Measurements from ENCODE around the gene NCOR1. TPM values are rescaled to one million over a fixed set of nuclear protein-coding genes. Genes with fewer than 3 reads are reported as not detected.

The NCOR1 gene
- total and polyA plus RNA-seq, 2 experiments from 2014 or later: 102 to 132 TPM

DNA sequence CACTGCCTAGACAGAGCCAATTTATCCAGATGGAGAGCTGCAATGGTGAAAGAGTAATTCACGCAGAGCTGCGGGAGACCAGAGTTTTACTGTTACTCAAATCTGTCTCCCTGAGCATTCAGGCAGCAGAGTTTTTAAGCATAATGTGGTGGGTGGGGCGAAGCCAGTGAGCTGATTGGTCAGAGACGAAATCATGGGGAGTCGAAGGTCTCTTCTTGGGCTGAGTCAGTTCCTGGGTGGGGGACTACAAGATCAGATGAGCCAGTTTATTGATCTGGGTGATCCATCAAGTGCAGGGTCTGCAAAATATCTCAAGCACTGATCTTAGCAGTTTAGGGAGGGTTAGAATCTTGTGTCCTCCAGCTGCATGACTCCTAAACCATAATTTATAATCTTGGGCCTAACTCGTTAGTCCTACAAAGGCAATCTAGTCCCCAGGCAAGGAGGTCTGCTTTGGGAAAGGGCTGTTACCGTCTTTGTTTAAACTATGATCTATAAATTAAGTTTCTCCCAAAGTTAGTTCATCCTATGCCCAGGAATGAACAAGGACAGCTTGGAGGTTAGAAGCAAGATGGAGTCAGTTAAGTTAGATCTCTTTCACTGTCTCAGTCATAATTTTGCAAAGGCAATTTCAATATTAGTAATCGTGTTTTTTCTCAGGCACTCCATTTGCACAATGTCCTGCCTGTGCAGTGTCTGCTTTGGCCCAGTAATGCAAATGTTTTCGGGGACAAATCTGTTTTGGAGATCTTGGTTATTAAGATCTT lies 28.6 kb upstream of the NCOR1 start:
- H3K27ac ChIP-seq (ENCODE audit: low read depth): peak overlapping the region; percentile 22

More for the DNA sequence above, 28.6 kb upstream of the NCOR1 start:
- Histone ChIP-seq H3K36me3 (ENCODE audit: insufficient read depth) (no peaks in the 10 kb centered on the region), H3K9me2 (ENCODE audit: insufficient read depth) (no peaks in the 10 kb centered on the region), H3K27me3 (ENCODE audit: insufficient read depth) (no peaks in the 10 kb centered on the region), H3K4me2 (peak overlapping the region; percentile 52; the same call in 1 of the 2 replicates), H4K20me1 (replicated peaks; ENCODE audit: insufficient read depth) (0 out of 2 replicates have a peak, but pooled peaks cover 6% of the 10 kb centered on the region), H2AFZ (no peak overlapping the region), H3K79me2 (replicated peaks; ENCODE audit: insufficient read depth) (0 out of 2 replicates have a peak, but pooled peaks cover 9% of the 10 kb centered on the region), H3F3A (replicated peaks; ENCODE audit: low read depth) (no peaks in the 10 kb centered on the region), H3K4me1 (ENCODE audit: insufficient read depth) (peaks cover 10% of the 10 kb centered on the region), H3K4me3 (no peak overlapping the region)
- Mint-ChIP-seq H3K36me3 (ENCODE audit: low read depth) (peaks cover 8% of the 10 kb centered on the region; the same call in 2 of the 3 replicates), H3K27me3 (ENCODE audit: insufficient read depth, low read depth, poor library complexity) (peaks cover 5% of the 10 kb centered on the region), H3K27ac (peak overlapping the region; percentile 85), H3K4me1 (peaks cover 12% of the 10 kb centered on the region), H3K4me3 (no peak overlapping the region), H3K9me3 (no peaks in the 10 kb centered on the region; the same call in 2 of the 3 replicates)
- no peak for TF ChIP-seq ZNF114 (CRISPR knock-in tag; IDR thresholded peaks at IDR 0.05)
- TF ChIP-seq EZH2 (IDR thresholded peaks at IDR 0.05; ENCODE audit: low read depth, unreplicated experiment): no peak
- TF ChIP-seq, protein P1, sequence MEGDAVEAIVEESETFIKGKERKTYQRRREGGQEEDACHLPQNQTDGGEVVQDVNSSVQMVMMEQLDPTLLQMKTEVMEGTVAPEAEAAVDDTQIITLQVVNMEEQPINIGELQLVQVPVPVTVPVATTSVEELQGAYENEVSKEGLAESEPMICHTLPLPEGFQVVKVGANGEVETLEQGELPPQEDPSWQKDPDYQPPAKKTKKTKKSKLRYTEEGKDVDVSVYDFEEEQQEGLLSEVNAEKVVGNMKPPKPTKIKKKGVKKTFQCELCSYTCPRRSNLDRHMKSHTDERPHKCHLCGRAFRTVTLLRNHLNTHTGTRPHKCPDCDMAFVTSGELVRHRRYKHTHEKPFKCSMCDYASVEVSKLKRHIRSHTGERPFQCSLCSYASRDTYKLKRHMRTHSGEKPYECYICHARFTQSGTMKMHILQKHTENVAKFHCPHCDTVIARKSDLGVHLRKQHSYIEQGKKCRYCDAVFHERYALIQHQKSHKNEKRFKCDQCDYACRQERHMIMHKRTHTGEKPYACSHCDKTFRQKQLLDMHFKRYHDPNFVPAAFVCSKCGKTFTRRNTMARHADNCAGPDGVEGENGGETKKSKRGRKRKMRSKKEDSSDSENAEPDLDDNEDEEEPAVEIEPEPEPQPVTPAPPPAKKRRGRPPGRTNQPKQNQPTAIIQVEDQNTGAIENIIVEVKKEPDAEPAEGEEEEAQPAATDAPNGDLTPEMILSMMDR (conservative IDR thresholded peaks at IDR 0.05; ENCODE audit: low read depth in 2 of 2): no peak
- TF ChIP-seq JUNB (IDR thresholded peaks at IDR 0.05; ENCODE audit: unreplicated experiment): no peak
- TF ChIP-seq NANOG (IDR thresholded peaks at IDR 0.05; ENCODE audit: borderline replicate concordance): no peak
- TF ChIP-seq CREB1 (CRISPR knock-in tag; IDR thresholded peaks at IDR 0.05; ENCODE audit: low read depth): no peak
- TF ChIP-seq, protein P2, sequence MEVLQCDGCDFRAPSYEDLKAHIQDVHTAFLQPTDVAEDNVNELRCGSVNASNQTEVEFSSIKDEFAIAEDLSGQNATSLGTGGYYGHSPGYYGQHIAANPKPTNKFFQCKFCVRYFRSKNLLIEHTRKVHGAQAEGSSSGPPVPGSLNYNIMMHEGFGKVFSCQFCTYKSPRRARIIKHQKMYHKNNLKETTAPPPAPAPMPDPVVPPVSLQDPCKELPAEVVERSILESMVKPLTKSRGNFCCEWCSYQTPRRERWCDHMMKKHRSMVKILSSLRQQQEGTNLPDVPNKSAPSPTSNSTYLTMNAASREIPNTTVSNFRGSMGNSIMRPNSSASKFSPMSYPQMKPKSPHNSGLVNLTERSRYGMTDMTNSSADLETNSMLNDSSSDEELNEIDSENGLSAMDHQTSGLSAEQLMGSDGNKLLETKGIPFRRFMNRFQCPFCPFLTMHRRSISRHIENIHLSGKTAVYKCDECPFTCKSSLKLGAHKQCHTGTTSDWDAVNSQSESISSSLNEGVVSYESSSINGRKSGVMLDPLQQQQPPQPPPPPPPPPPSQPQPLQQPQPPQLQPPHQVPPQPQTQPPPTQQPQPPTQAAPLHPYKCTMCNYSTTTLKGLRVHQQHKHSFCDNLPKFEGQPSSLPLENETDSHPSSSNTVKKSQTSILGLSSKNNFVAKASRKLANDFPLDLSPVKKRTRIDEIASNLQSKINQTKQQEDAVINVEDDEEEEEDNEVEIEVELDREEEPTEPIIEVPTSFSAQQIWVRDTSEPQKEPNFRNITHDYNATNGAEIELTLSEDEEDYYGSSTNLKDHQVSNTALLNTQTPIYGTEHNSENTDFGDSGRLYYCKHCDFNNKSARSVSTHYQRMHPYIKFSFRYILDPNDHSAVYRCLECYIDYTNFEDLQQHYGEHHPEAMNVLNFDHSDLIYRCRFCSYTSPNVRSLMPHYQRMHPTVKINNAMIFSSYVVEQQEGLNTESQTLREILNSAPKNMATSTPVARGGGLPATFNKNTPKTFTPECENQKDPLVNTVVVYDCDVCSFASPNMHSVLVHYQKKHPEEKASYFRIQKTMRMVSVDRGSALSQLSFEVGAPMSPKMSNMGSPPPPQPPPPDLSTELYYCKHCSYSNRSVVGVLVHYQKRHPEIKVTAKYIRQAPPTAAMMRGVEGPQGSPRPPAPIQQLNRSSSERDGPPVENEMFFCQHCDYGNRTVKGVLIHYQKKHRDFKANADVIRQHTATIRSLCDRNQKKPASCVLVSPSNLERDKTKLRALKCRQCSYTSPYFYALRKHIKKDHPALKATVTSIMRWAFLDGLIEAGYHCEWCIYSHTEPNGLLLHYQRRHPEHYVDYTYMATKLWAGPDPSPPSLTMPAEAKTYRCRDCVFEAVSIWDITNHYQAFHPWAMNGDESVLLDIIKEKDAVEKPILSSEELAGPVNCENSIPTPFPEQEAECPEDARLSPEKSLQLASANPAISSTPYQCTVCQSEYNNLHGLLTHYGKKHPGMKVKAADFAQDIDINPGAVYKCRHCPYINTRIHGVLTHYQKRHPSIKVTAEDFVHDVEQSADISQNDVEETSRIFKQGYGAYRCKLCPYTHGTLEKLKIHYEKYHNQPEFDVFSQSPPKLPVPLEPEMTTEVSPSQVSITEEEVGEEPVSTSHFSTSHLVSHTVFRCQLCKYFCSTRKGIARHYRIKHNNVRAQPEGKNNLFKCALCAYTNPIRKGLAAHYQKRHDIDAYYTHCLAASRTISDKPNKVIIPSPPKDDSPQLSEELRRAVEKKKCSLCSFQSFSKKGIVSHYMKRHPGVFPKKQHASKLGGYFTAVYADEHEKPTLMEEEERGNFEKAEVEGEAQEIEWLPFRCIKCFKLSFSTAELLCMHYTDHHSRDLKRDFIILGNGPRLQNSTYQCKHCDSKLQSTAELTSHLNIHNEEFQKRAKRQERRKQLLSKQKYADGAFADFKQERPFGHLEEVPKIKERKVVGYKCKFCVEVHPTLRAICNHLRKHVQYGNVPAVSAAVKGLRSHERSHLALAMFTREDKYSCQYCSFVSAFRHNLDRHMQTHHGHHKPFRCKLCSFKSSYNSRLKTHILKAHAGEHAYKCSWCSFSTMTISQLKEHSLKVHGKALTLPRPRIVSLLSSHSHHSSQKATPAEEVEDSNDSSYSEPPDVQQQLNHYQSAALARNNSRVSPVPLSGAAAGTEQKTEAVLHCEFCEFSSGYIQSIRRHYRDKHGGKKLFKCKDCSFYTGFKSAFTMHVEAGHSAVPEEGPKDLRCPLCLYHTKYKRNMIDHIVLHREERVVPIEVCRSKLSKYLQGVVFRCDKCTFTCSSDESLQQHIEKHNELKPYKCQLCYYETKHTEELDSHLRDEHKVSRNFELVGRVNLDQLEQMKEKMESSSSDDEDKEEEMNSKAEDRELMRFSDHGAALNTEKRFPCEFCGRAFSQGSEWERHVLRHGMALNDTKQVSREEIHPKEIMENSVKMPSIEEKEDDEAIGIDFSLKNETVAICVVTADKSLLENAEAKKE (CRISPR knock-in tag; IDR thresholded peaks at IDR 0.05): no peak
- TF ChIP-seq STAT1 (IDR thresholded peaks at IDR 0.05; ENCODE audit: unreplicated experiment): no peak
- TF ChIP-seq EZH2phosphoT487 (IDR thresholded peaks at IDR 0.05; ENCODE audit: unreplicated experiment): no peak
- TF ChIP-seq, protein P3, sequence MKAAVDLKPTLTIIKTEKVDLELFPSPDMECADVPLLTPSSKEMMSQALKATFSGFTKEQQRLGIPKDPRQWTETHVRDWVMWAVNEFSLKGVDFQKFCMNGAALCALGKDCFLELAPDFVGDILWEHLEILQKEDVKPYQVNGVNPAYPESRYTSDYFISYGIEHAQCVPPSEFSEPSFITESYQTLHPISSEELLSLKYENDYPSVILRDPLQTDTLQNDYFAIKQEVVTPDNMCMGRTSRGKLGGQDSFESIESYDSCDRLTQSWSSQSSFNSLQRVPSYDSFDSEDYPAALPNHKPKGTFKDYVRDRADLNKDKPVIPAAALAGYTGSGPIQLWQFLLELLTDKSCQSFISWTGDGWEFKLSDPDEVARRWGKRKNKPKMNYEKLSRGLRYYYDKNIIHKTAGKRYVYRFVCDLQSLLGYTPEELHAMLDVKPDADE (IDR thresholded peaks at IDR 0.05): no peak
- peak; percentile 35 for DNase-seq (ENCODE audit: low spot score)
- peak; percentile 82 for ATAC-seq

Data from GM23338 (cell line).